GM10266 (cell line): ENCODE measurements around the gene BTAF1.

ENCODE experiments used
- DNase-seq: peaks from one replicate; pipeline ENCODE4 v3.0.0; 2012; ENCODE audit errors: extremely low spot score
- TF ChIP-seq, protein P1 (sequence below): IDR thresholded peaks from 2 replicates; pipeline ENCODE4 v1.5.1; 2012; ENCODE audit warnings: mild to moderate bottlenecking, low read depth; ENCODE audit not compliant: control insufficient read depth, insufficient read depth; ENCODE audit errors: missing control alignments

The BTAF1 gene

DNA sequence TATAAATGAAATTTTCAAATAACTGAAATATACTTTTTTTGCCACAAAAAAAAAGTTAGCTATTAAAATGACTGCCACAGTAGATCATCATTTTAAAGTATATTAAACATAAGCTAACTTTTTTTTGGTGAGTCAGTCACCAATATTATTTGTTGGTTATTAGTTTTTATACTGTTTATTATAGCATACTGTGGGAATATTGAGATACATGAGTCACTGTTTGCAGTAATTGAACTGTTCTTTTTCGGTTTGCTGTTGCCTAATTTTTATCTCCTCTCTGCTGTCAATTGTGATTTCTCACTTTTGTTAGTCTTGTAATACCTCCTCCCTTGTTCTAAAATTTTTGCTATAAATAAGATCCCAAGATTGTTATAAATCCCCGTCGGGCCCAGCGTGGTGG is 45.7 kb downstream of the BTAF1 start:
- TF ChIP-seq, protein P1, sequence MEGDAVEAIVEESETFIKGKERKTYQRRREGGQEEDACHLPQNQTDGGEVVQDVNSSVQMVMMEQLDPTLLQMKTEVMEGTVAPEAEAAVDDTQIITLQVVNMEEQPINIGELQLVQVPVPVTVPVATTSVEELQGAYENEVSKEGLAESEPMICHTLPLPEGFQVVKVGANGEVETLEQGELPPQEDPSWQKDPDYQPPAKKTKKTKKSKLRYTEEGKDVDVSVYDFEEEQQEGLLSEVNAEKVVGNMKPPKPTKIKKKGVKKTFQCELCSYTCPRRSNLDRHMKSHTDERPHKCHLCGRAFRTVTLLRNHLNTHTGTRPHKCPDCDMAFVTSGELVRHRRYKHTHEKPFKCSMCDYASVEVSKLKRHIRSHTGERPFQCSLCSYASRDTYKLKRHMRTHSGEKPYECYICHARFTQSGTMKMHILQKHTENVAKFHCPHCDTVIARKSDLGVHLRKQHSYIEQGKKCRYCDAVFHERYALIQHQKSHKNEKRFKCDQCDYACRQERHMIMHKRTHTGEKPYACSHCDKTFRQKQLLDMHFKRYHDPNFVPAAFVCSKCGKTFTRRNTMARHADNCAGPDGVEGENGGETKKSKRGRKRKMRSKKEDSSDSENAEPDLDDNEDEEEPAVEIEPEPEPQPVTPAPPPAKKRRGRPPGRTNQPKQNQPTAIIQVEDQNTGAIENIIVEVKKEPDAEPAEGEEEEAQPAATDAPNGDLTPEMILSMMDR = no peak
- DNase-seq = no peak

DNA sequence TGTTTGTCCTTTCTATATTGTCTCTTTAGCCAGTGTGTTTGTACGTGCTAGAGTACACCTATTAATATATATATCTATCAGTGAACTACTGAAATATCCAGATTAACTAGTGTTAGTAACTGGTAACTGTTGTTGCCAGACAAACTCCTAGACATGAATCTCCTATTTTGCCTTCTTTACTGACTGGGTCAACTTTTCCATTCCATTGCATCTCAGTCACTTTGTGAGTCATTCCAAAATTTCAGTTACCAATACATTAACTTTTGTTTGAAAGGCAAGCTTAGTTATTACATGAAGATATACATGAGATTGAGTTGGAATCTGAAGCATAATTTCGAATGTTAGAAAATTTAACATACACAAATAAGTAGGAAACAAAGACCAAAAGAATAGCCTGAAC is 51.4 kb downstream of the BTAF1 start:
- TF ChIP-seq, protein P1 = no peak
- no peak for DNase-seq

DNA sequence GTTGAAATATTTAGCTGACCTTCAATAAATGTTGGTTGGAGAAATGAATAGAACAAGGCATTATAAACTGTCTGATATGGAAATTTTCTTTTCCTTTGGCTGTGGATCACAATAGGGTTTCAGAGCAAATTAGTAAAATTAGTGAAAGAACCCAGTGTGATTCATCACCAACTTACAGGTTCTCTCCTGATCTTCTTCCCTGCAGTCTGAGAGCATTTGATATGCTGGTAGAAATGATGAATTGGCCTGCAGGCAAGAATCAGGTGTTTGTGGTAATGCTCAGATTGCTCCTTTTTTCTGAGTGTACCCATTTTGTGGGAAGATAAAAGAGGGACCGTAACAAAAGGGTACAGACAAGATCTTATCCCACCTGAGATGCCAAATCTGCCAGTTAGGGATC is 51.9 kb downstream of the BTAF1 start:
- TF ChIP-seq, protein P1 = no peak
- no peak for DNase-seq

DNA sequence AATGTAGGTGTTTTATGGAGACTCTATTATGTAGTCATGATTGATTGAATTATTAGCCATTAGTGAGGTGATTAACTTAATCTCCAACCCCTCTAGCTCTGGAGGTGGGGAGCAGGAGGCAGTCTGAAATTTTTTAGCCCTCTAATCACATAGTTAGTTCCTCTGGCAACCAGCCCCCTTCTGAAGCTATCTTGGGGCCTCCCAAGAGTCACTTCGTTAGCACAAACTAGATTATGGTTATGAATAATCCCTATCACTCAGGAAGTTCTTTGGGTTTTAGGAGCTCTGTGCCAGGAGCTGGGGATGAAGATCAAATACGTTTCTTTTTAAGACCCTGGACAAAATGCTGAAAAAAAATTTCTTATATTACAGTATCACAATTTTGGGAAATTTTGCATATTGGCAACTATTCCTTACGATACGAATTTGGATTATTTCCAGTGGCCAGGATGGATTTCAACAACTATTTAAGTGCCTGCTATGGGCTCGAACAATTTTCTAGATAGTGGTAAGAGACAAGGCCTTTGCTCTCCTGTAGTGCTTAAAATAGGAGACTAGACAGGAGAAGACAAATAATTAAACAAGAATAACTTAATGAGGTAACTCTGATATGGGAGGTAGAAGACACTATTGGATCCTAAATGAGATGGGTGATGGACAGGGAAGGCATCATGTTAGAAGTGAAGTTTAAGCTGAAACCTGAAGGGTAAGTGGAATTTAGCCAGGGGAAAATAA is 52.9 kb downstream of the BTAF1 start:
- TF ChIP-seq, protein P1 = no peak
- no peak for DNase-seq

DNA sequence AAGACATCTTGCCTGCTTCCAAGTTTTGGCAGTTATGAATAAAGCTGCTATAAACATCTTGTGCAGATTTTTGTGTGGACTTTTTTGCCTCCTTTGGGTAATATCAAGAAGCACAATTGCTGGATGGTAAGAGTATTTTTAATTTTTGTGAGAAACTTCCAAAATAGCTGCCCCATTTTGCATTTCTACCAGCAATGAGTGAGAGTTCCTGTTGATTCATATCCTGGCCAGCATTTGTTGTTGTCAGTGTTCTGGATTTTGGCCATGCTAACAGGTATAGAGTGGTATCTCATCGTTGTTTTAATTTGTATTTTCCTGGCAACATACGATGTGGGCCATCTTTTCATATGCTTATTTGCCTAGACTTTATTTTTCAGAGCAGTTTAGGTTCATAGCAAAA is 53.9 kb downstream of the BTAF1 start:
- TF ChIP-seq, protein P1 = no peak
- DNase-seq = no peak

DNA sequence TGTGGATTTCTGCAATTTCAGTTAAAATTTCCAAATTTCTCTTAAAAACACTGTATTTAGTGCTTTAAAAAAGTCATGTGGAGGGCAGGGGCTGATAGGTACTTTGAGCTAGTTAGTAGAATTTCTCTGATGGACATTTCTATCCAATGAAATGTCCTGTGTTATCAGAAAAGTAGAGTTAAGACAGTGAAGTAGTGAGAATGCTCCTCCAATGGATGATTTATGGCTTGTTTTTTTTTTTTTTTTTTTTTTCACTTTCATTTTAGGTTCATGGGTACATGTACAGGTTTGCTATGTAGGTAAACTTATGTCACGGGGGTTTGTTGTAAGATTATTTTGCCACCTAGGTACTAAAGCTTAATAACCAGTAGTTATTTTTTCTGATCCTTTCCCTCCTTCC is 55.0 kb downstream of the BTAF1 start:
- DNase-seq = no peak
- TF ChIP-seq, protein P1 = no peak

DNA sequence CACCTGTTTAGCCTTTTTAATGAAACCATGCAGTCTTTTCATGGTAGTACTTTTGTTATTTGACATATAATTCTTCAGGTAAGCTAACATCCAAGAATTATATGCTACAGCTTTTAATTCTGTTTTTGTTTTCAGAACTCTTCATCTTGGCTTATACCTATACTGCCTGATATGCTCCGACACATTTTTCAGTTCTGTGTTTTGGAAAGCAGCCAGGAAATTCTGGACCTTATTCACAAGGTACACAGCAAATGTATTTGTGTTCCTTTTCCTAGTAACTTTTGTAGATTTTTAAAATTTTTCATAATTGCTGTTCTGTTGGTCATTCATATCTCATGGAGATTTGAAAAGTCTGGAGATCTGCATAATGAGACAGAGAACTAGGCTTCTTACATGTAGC is 56.7 kb downstream of the BTAF1 start:
- DNase-seq = no peak
- TF ChIP-seq, protein P1 = no peak
